Retinal pigment epithelial cell (primary cell): ENCODE results near the gene MYL5.

Source experiments
- DNase-seq: peaks from one replicate; pipeline ENCODE4 v3.0.0-alpha.2; 2010; ENCODE audit warnings: low read depth
- H3K4me3 ChIP-seq: 2 replicates; pipeline ENCODE4 v1.5.1; 2011; ENCODE audit warnings: mild to moderate bottlenecking, low read length, control low read depth, moderate library complexity
- TF ChIP-seq, protein P1 (sequence below): conservative IDR thresholded peaks from 2 replicates; pipeline ENCODE4 v1.5.1; 2011; ENCODE audit warnings: low read depth, low read length, control low read depth, inconsistent platforms

The MYL5 gene

DNA sequence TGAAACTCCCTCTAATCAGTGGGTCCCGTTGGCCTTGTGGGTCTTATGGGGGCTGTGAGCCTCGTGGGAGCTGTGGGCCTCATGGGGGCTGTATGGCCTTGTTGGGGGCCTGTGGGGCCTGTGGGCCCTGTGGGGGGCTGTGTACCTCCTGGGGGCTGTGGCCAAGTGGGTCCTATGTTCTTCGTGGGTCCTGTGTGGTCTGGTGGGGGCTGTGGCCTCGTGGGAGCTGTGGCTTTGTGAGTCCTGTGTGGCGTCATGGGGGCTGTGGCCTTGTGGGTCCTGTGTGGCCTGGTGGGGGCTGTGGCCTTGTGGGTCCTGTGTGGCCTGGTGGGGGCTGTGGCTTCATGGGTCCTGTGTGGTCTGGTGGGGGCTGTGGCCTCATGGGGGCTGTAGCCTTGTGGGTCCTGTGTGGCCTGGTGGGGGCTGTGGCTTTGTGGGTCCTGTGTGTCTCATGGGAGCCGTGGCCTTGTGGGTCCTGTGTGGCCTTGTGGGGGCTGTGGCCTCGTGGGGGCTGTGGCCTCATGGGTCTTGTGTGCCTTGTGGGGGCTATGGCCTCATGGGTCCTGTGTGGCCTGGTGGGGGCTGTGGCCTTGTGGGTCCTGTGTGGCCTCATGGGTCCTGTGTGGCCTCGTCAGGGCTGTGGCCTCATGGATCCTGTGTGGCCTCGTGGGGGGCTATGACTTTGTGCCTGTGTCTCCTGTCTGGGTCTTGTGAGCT, 38.7 kb downstream of the MYL5 start:
- TF ChIP-seq, protein P1, sequence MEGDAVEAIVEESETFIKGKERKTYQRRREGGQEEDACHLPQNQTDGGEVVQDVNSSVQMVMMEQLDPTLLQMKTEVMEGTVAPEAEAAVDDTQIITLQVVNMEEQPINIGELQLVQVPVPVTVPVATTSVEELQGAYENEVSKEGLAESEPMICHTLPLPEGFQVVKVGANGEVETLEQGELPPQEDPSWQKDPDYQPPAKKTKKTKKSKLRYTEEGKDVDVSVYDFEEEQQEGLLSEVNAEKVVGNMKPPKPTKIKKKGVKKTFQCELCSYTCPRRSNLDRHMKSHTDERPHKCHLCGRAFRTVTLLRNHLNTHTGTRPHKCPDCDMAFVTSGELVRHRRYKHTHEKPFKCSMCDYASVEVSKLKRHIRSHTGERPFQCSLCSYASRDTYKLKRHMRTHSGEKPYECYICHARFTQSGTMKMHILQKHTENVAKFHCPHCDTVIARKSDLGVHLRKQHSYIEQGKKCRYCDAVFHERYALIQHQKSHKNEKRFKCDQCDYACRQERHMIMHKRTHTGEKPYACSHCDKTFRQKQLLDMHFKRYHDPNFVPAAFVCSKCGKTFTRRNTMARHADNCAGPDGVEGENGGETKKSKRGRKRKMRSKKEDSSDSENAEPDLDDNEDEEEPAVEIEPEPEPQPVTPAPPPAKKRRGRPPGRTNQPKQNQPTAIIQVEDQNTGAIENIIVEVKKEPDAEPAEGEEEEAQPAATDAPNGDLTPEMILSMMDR = no peak
- DNase-seq = no peak
- H3K4me3 ChIP-seq = no peak overlapping the region

DNA sequence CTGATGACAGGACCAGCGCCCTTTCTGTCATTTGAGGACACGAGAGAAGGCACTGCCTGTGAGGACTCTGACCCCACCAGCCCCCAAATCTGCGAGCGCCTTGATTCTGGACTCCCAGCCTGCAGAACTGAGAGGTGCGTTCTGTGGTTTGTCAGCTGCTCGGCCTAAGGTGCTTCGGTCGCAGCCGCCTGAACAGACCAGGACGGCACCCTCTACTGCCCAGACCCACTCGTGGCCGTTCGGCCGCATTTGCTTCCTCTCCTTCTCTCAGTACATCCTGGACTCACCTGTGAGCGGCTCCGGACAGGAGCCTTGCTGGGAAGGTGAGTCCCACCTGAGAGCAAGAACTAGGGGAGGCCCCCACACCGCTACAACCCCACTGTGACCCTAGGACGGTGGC, 39.7 kb downstream of the MYL5 start:
- no peak for DNase-seq
- TF ChIP-seq, protein P1 = no peak
- no peak overlapping the region for H3K4me3 ChIP-seq

DNA sequence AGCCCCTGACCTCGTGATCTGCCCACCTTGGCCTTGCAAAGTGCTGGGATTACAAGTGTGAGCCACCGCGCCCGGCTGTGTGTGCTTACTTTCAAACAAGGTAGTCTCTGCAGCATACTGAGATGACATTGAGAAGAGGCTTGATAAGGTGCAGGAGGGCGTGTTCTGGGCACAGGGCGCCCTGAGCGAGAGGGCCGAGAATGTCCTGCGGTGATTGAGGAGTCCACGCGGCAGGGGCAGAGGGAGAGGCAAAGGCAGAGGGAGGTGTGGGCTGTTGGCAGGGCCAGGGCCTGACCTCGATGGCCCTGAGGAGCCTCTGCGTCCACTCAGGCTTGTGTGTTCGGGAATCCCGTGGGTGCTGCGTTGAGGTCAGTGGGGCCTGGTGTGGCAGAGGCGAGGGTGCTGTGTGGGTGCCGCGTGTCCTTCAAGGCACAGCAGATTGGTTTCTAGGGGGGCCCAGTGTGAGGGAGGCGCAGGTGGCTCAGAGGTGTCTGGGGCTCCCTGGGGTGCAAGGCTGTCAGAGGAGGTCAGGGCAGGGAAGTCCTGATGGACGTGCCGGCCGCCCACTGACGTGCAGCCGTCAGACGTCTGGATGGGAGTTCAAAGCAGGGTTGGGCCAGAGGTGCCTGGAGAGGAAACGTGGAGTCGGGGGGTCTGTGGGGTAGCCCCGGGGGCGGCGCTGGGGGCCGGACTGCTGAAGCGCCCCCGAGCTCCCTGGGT, 43.4 kb downstream of the MYL5 start:
- DNase-seq = no peak
- no peak overlapping the region for H3K4me3 ChIP-seq
- TF ChIP-seq, protein P1 = no peak

DNA sequence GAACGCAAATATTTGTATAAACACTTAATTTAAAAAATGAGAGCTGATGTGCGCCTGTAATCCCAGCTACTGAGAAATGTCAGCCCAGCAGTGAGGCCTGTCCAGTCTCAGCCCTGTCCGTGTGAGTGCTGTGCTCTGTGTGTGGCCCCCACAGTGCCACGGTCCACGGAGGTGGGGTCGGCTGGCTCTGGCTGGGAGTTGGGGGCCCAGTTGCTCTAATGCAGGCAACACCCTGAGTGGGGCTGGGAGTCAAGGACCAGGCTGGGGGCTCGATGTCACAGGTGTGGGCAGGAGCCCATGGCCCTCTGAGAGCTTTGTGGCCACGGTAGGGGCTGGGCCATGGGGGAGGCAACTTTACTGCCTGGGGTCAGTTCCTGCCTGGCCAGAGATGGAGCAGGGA, 44.1 kb downstream of the MYL5 start:
- DNase-seq = no peak
- TF ChIP-seq, protein P1 = no peak
- H3K4me3 ChIP-seq = no peak overlapping the region

DNA sequence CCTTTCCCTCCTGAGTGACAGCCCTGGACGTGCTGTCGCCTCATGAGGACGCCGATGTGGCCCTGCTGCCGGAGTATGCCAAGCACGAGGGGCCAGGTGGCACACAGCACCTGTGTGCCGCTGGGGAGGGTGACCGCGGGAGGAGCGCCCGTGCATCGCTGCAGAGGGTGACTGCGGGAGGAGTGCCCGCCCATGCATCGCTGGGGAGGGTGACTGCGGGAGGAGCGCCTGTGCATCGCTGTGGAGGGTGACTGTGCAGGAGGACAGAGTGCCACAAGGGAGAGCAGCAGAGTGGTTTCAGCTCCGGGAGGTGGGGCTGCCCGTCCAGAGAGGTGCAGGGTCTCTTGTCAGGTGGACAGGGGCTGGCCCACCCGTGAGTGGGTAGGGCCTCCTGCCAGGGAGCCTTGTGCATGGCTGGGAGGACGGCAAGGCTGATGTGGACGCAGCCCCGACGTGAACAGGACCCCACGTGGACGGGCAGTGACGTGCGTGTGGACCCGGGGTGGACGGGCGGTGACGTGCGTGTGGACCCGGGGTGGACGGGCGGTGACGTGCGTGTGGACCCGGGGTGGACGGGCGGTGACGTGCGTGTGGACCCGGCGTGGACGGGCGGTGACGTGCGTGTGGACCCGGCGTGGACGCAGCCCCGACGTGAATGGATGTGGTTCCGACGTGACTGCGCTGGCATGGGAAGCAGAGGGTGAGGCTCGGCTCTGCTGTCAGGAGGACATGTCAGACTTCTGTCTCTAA, 45.9 kb downstream of the MYL5 start:
- TF ChIP-seq, protein P1 = no peak
- no peak for DNase-seq
- H3K4me3 ChIP-seq = no peak overlapping the region

DNA sequence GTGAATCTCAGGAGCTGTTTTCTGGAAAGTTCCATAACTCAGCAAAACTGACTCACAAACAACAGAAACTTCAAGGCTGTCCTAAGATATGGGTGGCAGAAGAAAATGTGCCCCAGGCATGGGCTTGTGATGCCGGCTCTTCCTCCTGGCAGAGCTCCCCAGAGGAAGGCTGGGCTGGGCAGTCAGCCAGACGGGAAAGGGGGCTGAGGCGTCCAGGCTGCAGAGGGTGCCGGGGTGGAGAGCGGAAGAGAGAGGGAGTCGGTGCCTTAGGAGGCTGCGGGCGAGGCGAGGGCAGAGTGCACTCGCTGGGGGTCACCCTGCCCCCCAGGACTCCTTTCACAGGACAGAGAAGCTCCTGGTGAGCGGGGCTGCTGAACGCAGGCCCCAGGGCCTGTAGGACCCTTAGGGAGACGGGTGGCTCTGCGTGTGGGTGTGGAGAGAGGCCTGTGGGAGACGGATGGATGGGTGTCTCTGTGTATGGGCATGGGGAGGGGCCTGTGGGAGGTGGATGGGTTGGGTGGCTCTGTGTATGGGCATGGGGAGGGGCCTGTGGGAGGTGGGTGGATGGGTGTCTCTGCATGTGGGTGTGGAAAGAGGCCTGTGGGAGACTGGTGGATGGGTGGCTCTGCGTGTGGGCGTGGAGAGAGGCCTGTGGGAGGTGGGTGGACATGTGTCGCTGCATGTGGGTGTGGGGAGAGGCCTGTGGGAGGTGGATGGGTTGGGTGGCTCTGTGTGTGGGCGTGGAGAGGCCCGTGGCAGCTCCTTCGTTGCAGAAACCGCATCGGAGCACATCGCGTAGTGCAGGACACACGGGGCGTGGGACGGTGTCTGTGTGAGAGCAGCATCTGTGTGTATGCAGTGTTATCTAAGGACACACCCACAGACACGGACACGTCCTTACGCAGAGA, 47.2 kb downstream of the MYL5 start:
- TF ChIP-seq, protein P1 = no peak
- DNase-seq = no peak
- H3K4me3 ChIP-seq = no peak overlapping the region
